ENCODE results near the gene FKBP4. TPM values are rescaled to one million over a fixed set of nuclear protein-coding genes. Genes with fewer than 3 reads are reported as not detected.

FKBP4 gene
- total RNA-seq = 62.3 and 89.3 TPM in 2 replicates

GRCh38 chr12:2794736-2795289 lies at the start of gene FKBP4:
TSS of gene FKBP4 (plus strand) at chr12:2794970. CDS start at chr12:2795140, 170 bp downstream.

GRCh38 chr12:2812290-2813213 lies 17.8 kb downstream of the FKBP4 start, which contains the start of gene ITFG2:
TSS of gene ITFG2 (plus strand) at chr12:2812668. CDS start at chr12:2812761, 93 bp downstream.

GRCh38 chr12:2834581-2835491 lies 40.1 kb downstream of the FKBP4 start, which contains the start of gene NRIP2:
TSS of gene NRIP2 (minus strand) at chr12:2835035. CDS start at chr12:2834983, 52 bp downstream.

Other genes starting within 250 kb of the FKBP4 start
- 13.4 and 17.0 TPM in 2 replicates for gene ITFG2, start 17.7 kb downstream of the FKBP4 start, total RNA-seq
- gene NRIP2, start 40.1 kb downstream of the FKBP4 start, total RNA-seq = not detected in 2 replicates
- not detected in 2 replicates for gene TEX52, start 62.1 kb downstream of the FKBP4 start, total RNA-seq
- gene FOXM1, start 82.2 kb downstream of the FKBP4 start, total RNA-seq = 5.3 and 6.2 TPM in 2 replicates
- gene RHNO1, start 82.3 kb downstream of the FKBP4 start, total RNA-seq = 12.0 and 15.4 TPM in 2 replicates
- 11.0 and 12.2 TPM in 2 replicates for gene TULP3, start 95.9 kb downstream of the FKBP4 start, total RNA-seq
- gene TEAD4, start 164.4 kb downstream of the FKBP4 start, total RNA-seq = 19.8 and 25.7 TPM in 2 replicates

Measured in endothelial cell of coronary artery (primary cell).